ENCODE measurements around the gene SPPL2C. TPM values are rescaled to one million over a fixed set of nuclear protein-coding genes. Genes with fewer than 3 reads are reported as not detected.

The SPPL2C gene
- total and polyA plus RNA-seq, 7 donors: 0.60 TPM; not detected in 6

GRCh38 chr17:45828171-45828570, 16.5 kb upstream of the SPPL2C start:
- Histone ChIP-seq H3K9me3 (no peaks in the 10 kb centered on the region), H3K27ac (no peak overlapping the region), H3K4me1 (no peaks in the 10 kb centered on the region), H3K36me3 (no peaks in the 10 kb centered on the region), H3K27me3 (peaks cover 0 to 24% (median 5%) of the 10 kb centered on the region in 3 donors), H3K4me3 (no peak overlapping the region)
- TF ChIP-seq EP300 (IDR thresholded peaks at IDR 0.05): no peak
- no peak for TF ChIP-seq POLR2A (IDR thresholded peaks at IDR 0.05)
- no peak for TF ChIP-seq POLR2AphosphoS5 (IDR thresholded peaks at IDR 0.05)
- TF ChIP-seq CTCF (IDR thresholded peaks at IDR 0.05): no peak
- WGBS, 2 donors: 59 to 71% methylated on average over 9 of the region's 9 CpGs
- intact Hi-C loops (cut with DNase I): no loop called here
- DNase-seq: no peak

- H3K27ac ChIP-seq: no peak overlapping the region
- H3K36me3 ChIP-seq: no peaks in the 10 kb centered on the region
- no peak overlapping the region for H3K4me3 ChIP-seq
- intact Hi-C loops (cut with DNase I): no loop called here
- WGBS, 2 donors: 69 to 73% methylated on average over 15 of the region's 15 CpGs
- H3K9me3 ChIP-seq: no peaks in the 10 kb centered on the region
- H3K27me3 ChIP-seq: peaks cover 0 to 24% (median 10%) of the 10 kb centered on the region in 3 donors
- TF ChIP-seq POLR2A (IDR thresholded peaks at IDR 0.05): no peak
- no peak for TF ChIP-seq EP300 (IDR thresholded peaks at IDR 0.05)
- no peak for TF ChIP-seq POLR2AphosphoS5 (IDR thresholded peaks at IDR 0.05)
- no peak for TF ChIP-seq CTCF (IDR thresholded peaks at IDR 0.05)
- H3K4me1 ChIP-seq: no peaks in the 10 kb centered on the region
- no peak for DNase-seq
These were observed 16.0 kb upstream of the SPPL2C start for GRCh38 chr17:45828582-45829133.

GRCh38 chr17:45833920-45834319, 10.8 kb upstream of the SPPL2C start:
- no peak overlapping the region for H3K4me3 ChIP-seq
- DNase-seq: no peak
- intact Hi-C loops (cut with DNase I): no loop called here
- TF ChIP-seq EP300 (IDR thresholded peaks at IDR 0.05) (no peak), POLR2A (IDR thresholded peaks at IDR 0.05) (no peak), POLR2AphosphoS5 (IDR thresholded peaks at IDR 0.05) (no peak)
- no peaks in the 10 kb centered on the region for H3K4me1 ChIP-seq
- no peaks in the 10 kb centered on the region for H3K9me3 ChIP-seq
- H3K27me3 ChIP-seq: peaks cover 0 to 28% (median 10%) of the 10 kb centered on the region in 3 donors
- H3K27ac ChIP-seq: no peak overlapping the region
- 33 to 55% methylated on average over 6 of the region's 6 CpGs for WGBS, 2 donors
- H3K36me3 ChIP-seq: no peaks in the 10 kb centered on the region

GRCh38 chr17:45834471-45835396, 9.9 kb upstream of the SPPL2C start:
- intact Hi-C loops (cut with DNase I): no loop called here
- Histone ChIP-seq H3K27ac (no peak overlapping the region), H3K4me1 (no peaks in the 10 kb centered on the region), H3K9me3 (no peaks in the 10 kb centered on the region), H3K4me3 (no peak overlapping the region), H3K36me3 (no peaks in the 10 kb centered on the region), H3K27me3 (peaks cover 0 to 25% (median 10%) of the 10 kb centered on the region in 3 donors)
- no peak for DNase-seq
- WGBS, 2 donors: 78 to 90% methylated on average over 26 of the region's 26 CpGs
- TF ChIP-seq POLR2AphosphoS5 (IDR thresholded peaks at IDR 0.05) (no peak), POLR2A (IDR thresholded peaks at IDR 0.05) (no peak), CTCF (IDR thresholded peaks at IDR 0.05) (no peak), EP300 (IDR thresholded peaks at IDR 0.05) (no peak)

GRCh38 chr17:45835481-45835880, 9.2 kb upstream of the SPPL2C start:
- no peak for TF ChIP-seq EP300 (IDR thresholded peaks at IDR 0.05)
- no peak for TF ChIP-seq POLR2AphosphoS5 (IDR thresholded peaks at IDR 0.05)
- TF ChIP-seq POLR2A (IDR thresholded peaks at IDR 0.05): no peak
- TF ChIP-seq CTCF (IDR thresholded peaks at IDR 0.05): no peak
- H3K36me3 ChIP-seq: no peaks in the 10 kb centered on the region
- no peak for DNase-seq
- intact Hi-C loops (cut with DNase I): no loop called here
- no peak overlapping the region for H3K27ac ChIP-seq
- H3K4me3 ChIP-seq: no peak overlapping the region
- peaks cover 0 to 24% (median 10%) of the 10 kb centered on the region in 3 donors for H3K27me3 ChIP-seq
- H3K9me3 ChIP-seq: no peaks in the 10 kb centered on the region
- 67 to 86% methylated on average over 5 of the region's 5 CpGs for WGBS, 2 donors
- H3K4me1 ChIP-seq: no peaks in the 10 kb centered on the region

Data from sigmoid colon (tissue), 7 donors.